Spleen (tissue), 11 donors: Measurements from ENCODE around the gene PDLIM7. TPM values are rescaled to one million over a fixed set of nuclear protein-coding genes. Genes with fewer than 3 reads are reported as not detected.

ENCODE experiments used
- DNase-seq: peaks from one replicate; pipeline ENCODE4 v3.0.0-alpha.2; 2020
- H3K27ac ChIP-seq, 8 donors: fragments of 200-600 bp; sonication (generic) in 7 of 8; 1 replicate in 4 of 8; 2 replicates in 4 of 8; pipeline versions ENCODE4 v1.5.0 to v1.8.0; 2016 to 2021; ENCODE audit warnings: inconsistent platforms in 4 of 8, mild to moderate bottlenecking in 4 of 8, moderate library complexity in 1 of 8
- H3K27me3 ChIP-seq, 7 donors: fragments of 200-600 bp; sonication (generic) in 6 of 7; replicated peaks in 1 of 7; 1 replicate in 4 of 7; 2 replicates in 3 of 7; pipeline versions ENCODE4 v1.5.0 to v1.8.0; 2016 to 2021; ENCODE audit warnings: inconsistent platforms in 3 of 7, mild to moderate bottlenecking in 1 of 7
- H3K36me3 ChIP-seq, 6 donors: fragments of 200-600 bp; sonication (generic) in 5 of 6; 1 replicate in 4 of 6; 2 replicates in 2 of 6; pipeline versions ENCODE4 v1.5.0 to v1.8.0; 2016 to 2021; ENCODE audit warnings: inconsistent platforms in 2 of 6
- H3K4me1 ChIP-seq, 6 donors: fragments of 200-600 bp; sonication (generic) in 5 of 6; 1 replicate in 3 of 6; 2 replicates in 3 of 6; pipeline versions ENCODE4 v1.5.0 to v1.8.0; 2016 to 2021; ENCODE audit warnings: inconsistent platforms in 3 of 6
- H3K4me3 ChIP-seq, 8 donors: fragments of 200-600 bp; sonication (generic) in 7 of 8; 1 replicate in 4 of 8; 2 replicates in 4 of 8; pipeline versions ENCODE4 v1.5.0 to v1.8.0; 2016 to 2021; ENCODE audit warnings: inconsistent platforms in 4 of 8, mild to moderate bottlenecking in 4 of 8, moderate library complexity in 2 of 8
- H3K9me3 ChIP-seq, 8 donors: fragments of 200-600 bp; sonication (generic) in 7 of 8; 1 replicate in 4 of 8; 2 replicates in 4 of 8; pipeline versions ENCODE4 v1.5.0 to v1.8.0; 2016 to 2021; ENCODE audit warnings: inconsistent platforms in 4 of 8
- CTCF ChIP-seq, 11 experiments: fragments of 200-600 bp in 7 of 11; fragments of 450-650 bp in 4 of 11; sonication (generic) in 4 of 11; IDR thresholded peaks in 8 of 11; conservative IDR thresholded peaks in 3 of 11; 1 replicate in 7 of 11; 2 replicates in 4 of 11; pipeline versions ENCODE4 v1.4.0 to v1.8.0; 2016 to 2021; ENCODE audit warnings: antibody characterized with exemption in 11 of 11, inconsistent platforms in 4 of 11, mild to moderate bottlenecking in 1 of 11
- POLR2A ChIP-seq, 3 donors: fragments of 450-650 bp; IDR thresholded peaks; one replicate each; pipeline ENCODE4 v1.5.1; 2017; ENCODE audit warnings: antibody characterized with exemption in 3 of 3, mild to moderate bottlenecking in 1 of 3
- POLR2AphosphoS5 ChIP-seq, 3 donors: sonication (generic); formaldehyde crosslinking; IDR thresholded peaks; one replicate each; pipeline ENCODE4 v1.5.1; 2017; ENCODE audit warnings: antibody characterized with exemption in 3 of 3
- WGBS, 5 donors: extraction: QIAGEN DNeasy Blood & Tissue Kit in 3 of 5; methylation state at CpG; one replicate each; pipeline versions ENCODE4 v1.1.5 to v1.1.7; 2013 to 2018; 5-methylcytosine and 5-hydroxymethylcytosine counted together
- intact Hi-C: fragments of 100-400 bp; cut with DNase I; formaldehyde crosslinking; loops from one replicate; pipeline ENCODE4 v1.15.0; 2023; ENCODE audit warnings: low total_unique reads
- polyA plus RNA-seq, 3 donors: library from polyadenylated mRNA; stranded (reverse); fragments of 200-250 nt; gene quantifications; one replicate each; pipeline ENCODE4 v1.2.1, GENCODE V29; 2013
- total RNA-seq, 7 donors: library from RNA; depleted of rRNA in 3 of 7; stranded (reverse); fragments of >200 nt in 3 of 7; fragmentation: NEBNext Ultra II Directional in 4 of 7; extraction: Animal tissue kit (Norgen Biotek cat#: 25700) in 4 of 7; gene quantifications; one replicate each; pipeline versions ENCODE4 v1.1.0 to v1.2.1, GENCODE V29; 2016 to 2021
- donor health status: healthy with polysubstance abuse.
- donor health status: DM: no; HTN: no; CAD: no; lungs with moderate emphysema.
- donor health status: DM: no; HTN: no; CAD: no.
- donor health status: Bipolar disorder and iron deficiency.
- donor health status: healthy.
- donor health status: DM: no; HTN: no; CAD: no.
- donor health status: DM: yes; HTN: yes; CAD: no.

PDLIM7 gene
- total and polyA plus RNA-seq, 10 donors = 42.5 to 220 (median 85.1) TPM

GRCh38 chr5:177444106-177445051 is 53.0 kb downstream of the PDLIM7 start:
- H3K27ac ChIP-seq = peak overlapping the region in 6 of 8 donors; percentile 5 to 88 (median 80)
- DNase-seq = peak; percentile 78

DNA sequence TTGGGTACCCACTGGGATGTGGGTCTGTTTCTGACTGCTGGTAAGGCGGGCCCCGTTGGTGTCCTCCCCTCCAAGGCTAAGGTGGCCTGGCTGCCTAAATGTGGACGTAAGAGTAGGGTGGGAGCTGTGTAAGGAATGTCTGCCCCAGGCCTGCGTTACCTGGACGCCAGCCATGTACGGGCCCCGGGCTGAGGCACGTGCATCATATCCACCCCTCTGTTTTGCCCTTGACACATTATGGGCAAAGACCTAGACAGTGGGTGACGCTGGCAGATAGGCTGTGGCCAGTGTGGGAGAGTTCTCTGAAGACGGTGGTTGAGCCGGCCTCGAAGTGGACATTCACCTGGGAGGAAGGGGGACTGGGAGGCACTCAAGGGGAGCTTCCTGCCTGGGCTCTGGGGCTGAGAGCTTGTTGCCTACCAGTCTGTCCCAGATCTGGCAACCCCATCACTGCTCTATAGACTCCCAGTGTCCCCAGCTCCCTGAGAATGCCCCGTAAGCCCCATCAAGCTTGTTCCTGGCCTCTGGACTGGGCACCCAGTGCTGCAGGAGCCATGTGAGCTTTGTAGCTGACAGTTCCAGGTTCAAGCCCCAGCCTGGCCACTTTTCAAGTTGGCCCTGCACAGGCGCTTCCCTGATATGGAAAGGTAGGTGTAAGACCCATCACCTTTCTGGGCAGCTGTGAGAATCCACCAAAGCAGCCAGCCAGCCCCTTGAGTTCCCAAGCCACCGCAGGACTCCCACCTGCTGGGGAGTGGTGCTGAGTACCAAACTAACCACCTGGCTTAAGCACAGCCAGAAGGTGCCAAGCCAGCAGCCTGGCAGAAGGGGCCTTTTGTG is 54.0 kb downstream of the PDLIM7 start:
- DNase-seq = peak; percentile 73
- H3K36me3 ChIP-seq = peaks cover under 1 to 59% (median 45%) of the 10 kb centered on the region in 6 donors
- H3K4me1 ChIP-seq = peaks cover 15 to 98% (median 53%) of the 10 kb centered on the region in 6 donors
- H3K9me3 ChIP-seq = no peaks in the 10 kb centered on the region
- peak overlapping the region in 3 of 8 donors; percentile 6 to 88 (median 86) for H3K27ac ChIP-seq
- H3K4me3 ChIP-seq = no peak overlapping the region
- TF ChIP-seq CTCF (IDR thresholded peaks at IDR 0.05 in 8 of 11, conservative IDR thresholded peaks at IDR 0.05 in 3 of 11) (no peak), POLR2AphosphoS5 (IDR thresholded peaks at IDR 0.05) (peak in 2 of 3 donors; percentile 11 to 36), POLR2A (IDR thresholded peaks at IDR 0.05) (no peak)
- WGBS, 5 donors = 78 to 91% (median 84%) methylated on average over 13 to 15 of the region's 15 CpGs
- H3K27me3 ChIP-seq = peaks cover 0 to 13% (median 0%) of the 10 kb centered on the region in 7 donors
- intact Hi-C loops = no loop called here

More at GRCh38 chr5:177444106-177445051, 53.0 kb downstream of the PDLIM7 start:
- Histone ChIP-seq H3K36me3 (peaks cover 0 to 49% (median 35%) of the 10 kb centered on the region in 6 donors), H3K27me3 (peaks cover 0 to 16% (median 0%) of the 10 kb centered on the region in 7 donors), H3K9me3 (no peaks in the 10 kb centered on the region), H3K4me3 (no peak overlapping the region), H3K4me1 (peaks cover 15 to 98% (median 54%) of the 10 kb centered on the region in 6 donors)
- intact Hi-C loops = no loop called here
- peak; percentile 54 to 63 (median 55) for TF ChIP-seq POLR2AphosphoS5 (IDR thresholded peaks at IDR 0.05)
- no peak for TF ChIP-seq CTCF (IDR thresholded peaks at IDR 0.05 in 8 of 11, conservative IDR thresholded peaks at IDR 0.05 in 3 of 11)
- 61 to 74% (median 72%) methylated on average over 7 of the region's 7 CpGs for WGBS, 5 donors

DNA sequence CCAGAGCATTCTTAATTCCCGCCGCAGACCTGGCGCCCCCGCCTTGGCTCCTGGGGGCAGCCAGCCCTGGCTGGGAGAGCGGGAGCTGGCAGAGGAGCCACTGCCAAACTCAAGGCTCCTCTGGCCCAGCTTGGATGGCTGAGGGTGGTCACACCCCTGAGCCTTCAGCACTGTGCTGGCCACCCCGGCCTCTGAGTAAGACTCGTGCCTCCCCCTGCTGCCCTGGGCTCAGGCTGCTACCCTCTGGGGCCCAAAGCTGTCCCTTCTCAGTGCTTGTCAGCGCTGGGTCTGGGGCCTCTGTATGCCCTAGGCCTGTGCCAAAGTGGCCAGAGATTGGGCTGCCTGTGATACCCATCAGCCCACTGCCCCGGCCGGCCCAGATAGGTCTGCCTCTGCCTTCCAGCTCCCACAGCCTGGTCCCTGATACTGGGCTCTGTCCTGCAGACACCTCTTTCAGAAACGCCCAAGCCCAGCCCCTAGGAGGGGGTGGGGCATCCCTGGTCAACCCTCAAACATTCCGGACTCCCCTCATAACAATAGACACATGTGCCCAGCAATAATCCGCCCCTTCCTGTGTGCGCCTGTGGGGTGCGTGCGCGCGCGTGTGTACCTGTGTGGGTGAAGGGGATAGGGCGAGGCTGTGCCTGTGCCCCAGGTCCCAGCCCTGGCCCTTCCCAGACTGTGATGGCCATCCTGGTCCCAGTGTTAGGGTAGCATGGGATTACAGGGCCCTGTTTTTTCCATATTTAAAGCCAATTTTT is 55.2 kb downstream of the PDLIM7 start:
- Histone ChIP-seq H3K9me3 (no peaks in the 10 kb centered on the region), H3K4me3 (no peak overlapping the region), H3K27ac (peak overlapping the region in 2 of 8 donors; percentile 17 to 86), H3K27me3 (peaks cover 0 to 5% (median 0%) of the 10 kb centered on the region in 7 donors), H3K4me1 (peaks cover 5 to 96% (median 43%) of the 10 kb centered on the region in 6 donors), H3K36me3 (peaks cover 3 to 70% (median 56%) of the 10 kb centered on the region in 6 donors)
- intact Hi-C loops = no loop called here
- TF ChIP-seq POLR2AphosphoS5 (IDR thresholded peaks at IDR 0.05) (peak in 1 of 3 donors; percentile 30), POLR2A (IDR thresholded peaks at IDR 0.05) (no peak)
- WGBS, 5 donors = 92 to 96% (median 94%) methylated on average over 15 to 20 of the region's 20 CpGs
- peak; percentile 71 for DNase-seq
